Kidney epithelial cell (primary cell): ENCODE results near the gene TTI1. TPM values are rescaled to one million over a fixed set of nuclear protein-coding genes. Genes with fewer than 3 reads are reported as not detected.

Experiments used
- DNase-seq: peaks from one replicate; pipeline ENCODE4 v3.0.0-alpha.2; 2010; ENCODE audit warnings: low read depth
- H3K27me3 ChIP-seq: 2 replicates; pipeline ENCODE4 v1.6.0; 2011; ENCODE audit warnings: low read length; ENCODE audit not compliant: control insufficient read depth, insufficient read depth
- H3K36me3 ChIP-seq: 2 replicates; pipeline ENCODE4 v1.5.1; 2011; ENCODE audit warnings: low read length; ENCODE audit not compliant: control insufficient read depth, insufficient read depth
- H3K4me3 ChIP-seq: 2 replicates; pipeline ENCODE4 v1.5.1; 2011; ENCODE audit warnings: low read depth, mild to moderate bottlenecking, control low read depth, low read length
- CTCF ChIP-seq: IDR thresholded peaks from 2 replicates; pipeline ENCODE4 v1.5.1; 2011; ENCODE audit warnings: mild to moderate bottlenecking, moderate library complexity, low read length, control low read depth, inconsistent platforms; ENCODE audit not compliant: insufficient read depth, poor library complexity, severe bottlenecking
- total RNA-seq: library from RNA; depleted of rRNA; stranded (reverse); fragments of >200 nt; gene quantifications from 2 replicates; pipeline ENCODE4 v1.2.3, GENCODE V29; 2015

TTI1 gene
- total RNA-seq, 1 donor from 2014 or later = 18.8 TPM

DNA sequence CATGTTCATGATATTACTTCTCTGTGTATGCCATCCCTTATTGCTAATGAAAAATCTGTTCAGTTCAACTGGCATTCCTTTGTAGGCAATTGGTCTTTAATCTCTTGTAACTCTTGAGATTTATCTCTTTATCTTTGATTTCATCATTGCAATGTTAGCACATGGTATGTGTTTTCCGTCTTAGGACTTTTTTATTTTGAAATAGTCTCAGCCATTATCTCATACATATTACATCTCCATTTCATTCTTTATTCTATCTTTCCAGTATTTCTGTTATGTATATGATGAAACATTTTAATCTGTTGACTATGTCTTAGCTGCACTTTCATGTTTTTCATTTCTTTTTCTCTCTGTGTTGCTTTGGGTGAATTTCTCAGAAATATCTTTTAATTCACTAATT lies 72.2 kb downstream of the TTI1 start:
- DNase-seq = no peak
- H3K27me3 ChIP-seq = peaks cover 10% of the 10 kb centered on the region
- H3K4me3 ChIP-seq = no peak overlapping the region
- no peaks in the 10 kb centered on the region for H3K36me3 ChIP-seq
- TF ChIP-seq CTCF = no peak

DNA sequence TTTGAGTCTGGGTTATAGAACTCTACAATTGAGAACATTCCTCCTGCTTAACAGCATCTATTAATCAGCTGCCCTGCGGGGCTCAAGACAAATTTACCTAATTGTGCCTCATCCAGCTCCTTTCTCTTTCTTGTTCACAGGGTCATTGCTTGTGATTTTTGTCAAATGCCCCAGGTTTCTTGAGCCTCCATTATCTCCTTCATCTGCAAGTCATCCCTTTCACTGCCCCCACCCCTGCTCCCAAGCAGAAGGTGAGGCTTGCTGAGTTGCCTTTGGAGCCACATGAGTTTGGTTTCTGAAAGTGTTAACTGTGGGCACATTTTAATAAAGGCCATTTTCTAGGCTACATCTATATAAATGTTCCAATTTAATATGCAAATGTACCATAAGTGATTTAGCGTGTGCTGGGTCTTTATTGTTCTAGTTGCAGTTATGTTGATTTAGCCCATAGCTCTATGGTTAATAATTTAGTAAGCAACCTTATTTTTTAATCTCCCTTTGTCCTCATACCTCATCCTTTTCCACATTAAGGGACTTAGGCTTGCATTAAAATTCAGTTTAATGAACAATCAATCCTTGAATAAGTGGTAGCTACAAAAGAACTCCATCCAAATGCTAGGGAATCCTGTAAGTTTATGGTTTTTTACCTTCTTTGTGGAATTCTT lies 74.3 kb downstream of the TTI1 start:
- no peak for TF ChIP-seq CTCF
- no peaks in the 10 kb centered on the region for H3K36me3 ChIP-seq
- DNase-seq = no peak
- H3K27me3 ChIP-seq = peaks cover 10% of the 10 kb centered on the region
- no peak overlapping the region for H3K4me3 ChIP-seq

DNA sequence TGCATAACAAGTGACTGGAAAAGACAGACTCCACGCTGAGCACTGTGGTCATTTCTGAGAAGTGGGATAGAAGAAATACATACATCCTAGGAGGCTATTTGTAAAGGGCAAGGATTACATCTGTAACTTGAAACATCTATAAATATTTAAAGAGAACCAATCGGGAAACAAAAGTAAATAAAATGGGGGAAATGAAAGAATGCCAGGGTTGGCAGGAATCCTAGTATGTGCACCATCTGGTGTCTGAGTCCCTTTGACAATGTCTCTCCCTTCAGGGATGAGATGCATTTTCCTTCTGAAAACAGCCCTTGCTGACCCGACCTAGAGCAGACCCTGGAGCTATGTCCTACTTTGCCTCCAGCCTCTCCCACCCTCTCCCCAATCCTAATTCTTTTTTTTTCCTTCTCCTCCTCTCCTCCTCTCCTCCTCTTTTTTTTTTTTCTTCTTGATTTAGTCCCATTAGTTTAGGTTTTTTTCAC lies 77.1 kb downstream of the TTI1 start:
- Histone ChIP-seq H3K4me3 (no peak overlapping the region), H3K27me3 (peaks cover 10% of the 10 kb centered on the region), H3K36me3 (no peaks in the 10 kb centered on the region)
- no peak for DNase-seq
- TF ChIP-seq CTCF = no peak

GRCh38 chr20:37955511-37955910 lies 77.7 kb downstream of the TTI1 start:
- H3K4me3 ChIP-seq = no peak overlapping the region
- no peak for TF ChIP-seq CTCF
- no peaks in the 10 kb centered on the region for H3K36me3 ChIP-seq
- DNase-seq = no peak
- peaks cover 10% of the 10 kb centered on the region for H3K27me3 ChIP-seq

DNA sequence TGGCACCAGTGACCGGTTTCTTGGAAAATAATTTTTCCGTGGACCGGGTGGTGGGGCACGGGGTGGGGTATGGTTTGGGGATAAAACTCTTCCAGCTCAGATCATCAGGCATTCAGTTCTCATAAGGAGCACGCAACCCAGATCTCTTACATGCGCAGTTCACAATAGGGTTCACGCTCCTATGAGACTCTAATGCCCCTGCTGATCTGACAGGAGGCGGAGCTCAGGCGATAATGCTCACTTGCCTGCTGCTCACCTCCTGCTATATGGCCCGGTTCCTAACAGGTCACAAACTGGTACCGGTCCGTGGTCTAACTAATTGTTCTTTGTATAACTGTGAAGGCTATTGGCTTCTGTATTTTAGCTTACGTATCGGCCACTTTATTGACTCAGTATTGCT lies 78.6 kb downstream of the TTI1 start:
- peaks cover 10% of the 10 kb centered on the region for H3K27me3 ChIP-seq
- no peaks in the 10 kb centered on the region for H3K36me3 ChIP-seq
- TF ChIP-seq CTCF = no peak
- DNase-seq = no peak
- H3K4me3 ChIP-seq = no peak overlapping the region

DNA sequence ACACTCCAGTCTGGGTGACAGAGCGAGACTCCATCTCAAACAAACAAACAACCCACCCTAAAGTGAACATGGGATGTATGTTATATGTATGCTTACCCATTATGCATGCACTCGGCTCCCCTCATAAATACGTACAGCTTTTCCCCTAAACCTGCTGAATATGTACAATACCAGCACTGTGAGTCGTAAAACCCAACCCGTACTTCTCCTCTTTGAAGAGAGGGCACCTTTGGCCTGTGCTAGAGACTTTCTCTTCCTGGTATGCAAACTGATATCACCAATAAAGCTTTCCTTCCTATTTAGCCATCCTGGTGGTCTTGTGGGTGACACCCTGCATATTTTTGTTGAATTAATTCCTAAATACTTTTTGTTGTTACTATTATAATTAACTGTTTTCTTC lies 79.1 kb downstream of the TTI1 start:
- no peaks in the 10 kb centered on the region for H3K36me3 ChIP-seq
- no peak for TF ChIP-seq CTCF
- peaks cover 10% of the 10 kb centered on the region for H3K27me3 ChIP-seq
- no peak for DNase-seq
- no peak overlapping the region for H3K4me3 ChIP-seq
